ENCODE data around the gene CBL. TPM values are rescaled to one million over a fixed set of nuclear protein-coding genes. Genes with fewer than 3 reads are reported as not detected.

The CBL gene
- total RNA-seq, 3 donors from 2014 or later, result 11.0 to 24.4 (median 13.1) TPM

GRCh38 chr11:119344291-119345010, 138.3 kb downstream of the CBL start:
- H3K36me3 ChIP-seq (ENCODE audit: low read depth), result no peaks in the 10 kb centered on the region
- DNase-seq, result no peak
- no peak for ATAC-seq
- no peaks in the 10 kb centered on the region for H3K9me3 ChIP-seq
- peaks cover 21% of the 10 kb centered on the region for H3K4me1 ChIP-seq (ENCODE audit: low read depth)
- H3K4me3 ChIP-seq, result no peak overlapping the region
- intact Hi-C loops (cut with DNase I, micrococcal nuclease), result no loop called here
- TF ChIP-seq CTCF (IDR thresholded peaks at IDR 0.05), result no peak

GRCh38 chr11:119345685-119346084, 139.5 kb downstream of the CBL start:
- no peak for DNase-seq
- TF ChIP-seq CTCF (IDR thresholded peaks at IDR 0.05), result no peak
- intact Hi-C loops (cut with DNase I, micrococcal nuclease), result no loop called here
- H3K9me3 ChIP-seq, result no peaks in the 10 kb centered on the region
- ATAC-seq, result no peak
- no peaks in the 10 kb centered on the region for H3K36me3 ChIP-seq (ENCODE audit: low read depth)
- H3K4me1 ChIP-seq (ENCODE audit: low read depth), result peaks cover 10% of the 10 kb centered on the region
- H3K4me3 ChIP-seq, result no peak overlapping the region

- DNase-seq, result no peak
- no peak for ATAC-seq
- intact Hi-C loops (cut with DNase I, micrococcal nuclease), result no loop called here
- Histone ChIP-seq H3K36me3 (ENCODE audit: low read depth) (no peaks in the 10 kb centered on the region), H3K4me3 (no peak within 1 kb of the TSS), H3K9me3 (no peaks in the 10 kb centered on the region), H3K4me1 (ENCODE audit: low read depth) (peaks cover under 1% of the 10 kb centered on the region)
- no peak for TF ChIP-seq CTCF (IDR thresholded peaks at IDR 0.05)
Measured at GRCh38 chr11:119346605-119347004, 140.5 kb downstream of the CBL start, which contains the start of gene MFRP. Gene MFRP (minus strand): TSS chr11:119346705. CDS start chr11:119346513, 192 bp downstream.

GRCh38 chr11:119347242-119347641, 141.1 kb downstream of the CBL start:
- no peaks in the 10 kb centered on the region for H3K4me1 ChIP-seq (ENCODE audit: low read depth)
- no peak for DNase-seq
- ATAC-seq, result peak; percentile 36
- no peaks in the 10 kb centered on the region for H3K36me3 ChIP-seq (ENCODE audit: low read depth)
- no peak overlapping the region for H3K4me3 ChIP-seq
- intact Hi-C loops (cut with DNase I, micrococcal nuclease), result no loop called here
- no peaks in the 10 kb centered on the region for H3K9me3 ChIP-seq
- no peak for TF ChIP-seq CTCF (IDR thresholded peaks at IDR 0.05)

- TF ChIP-seq CTCF (IDR thresholded peaks at IDR 0.05), result no peak
- no peak for ATAC-seq
- H3K4me1 ChIP-seq (ENCODE audit: low read depth), result peaks cover 5% of the 10 kb centered on the region
- H3K36me3 ChIP-seq (ENCODE audit: low read depth), result no peaks in the 10 kb centered on the region
- no peak for DNase-seq
- H3K9me3 ChIP-seq, result no peaks in the 10 kb centered on the region
- intact Hi-C loops (cut with DNase I, micrococcal nuclease), result no loop called here
- no peak overlapping the region for H3K4me3 ChIP-seq
Measured at GRCh38 chr11:119347940-119348605, 141.9 kb downstream of the CBL start.
